Activated CD4-positive, alpha-beta T cell treated with anti-CD3 and anti-CD28 coated beads, Interleukin-2, Interleukin-4, amounts not matched to agents 100 ng/mL and 50 ng/mL, durations not matched to agents 16 hours and 8 hours (primary cell): Measurements from ENCODE around the gene POMP.
A peak's percentile ranks its signal among the peaks of the same experiment; 100 is the strongest.

Experiments
- DNase-seq: peaks from one replicate; pipeline ENCODE4 v3.0.0-alpha.2; 2020; ENCODE audit warnings: low spot score

The POMP gene

DNA sequence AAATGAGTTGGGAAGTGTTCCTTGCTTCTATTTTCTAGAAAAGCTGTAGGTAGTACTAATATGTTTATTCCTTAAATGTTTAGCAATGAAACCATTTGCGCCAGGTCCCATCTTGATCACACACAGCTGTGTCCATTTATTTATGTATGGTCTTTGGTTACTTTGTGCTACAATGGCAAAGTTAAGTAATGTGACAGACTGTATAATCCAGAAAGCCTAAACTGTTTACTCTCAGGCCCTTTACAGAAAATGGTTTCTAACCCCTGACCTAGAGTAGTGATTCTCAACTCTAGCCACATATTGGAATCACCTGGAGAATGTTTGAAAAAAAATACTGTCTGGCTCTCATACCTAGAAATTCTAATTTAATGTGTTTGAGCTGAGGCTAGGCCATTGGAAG, 38.5 kb downstream of the POMP start:
- DNase-seq = no peak

DNA sequence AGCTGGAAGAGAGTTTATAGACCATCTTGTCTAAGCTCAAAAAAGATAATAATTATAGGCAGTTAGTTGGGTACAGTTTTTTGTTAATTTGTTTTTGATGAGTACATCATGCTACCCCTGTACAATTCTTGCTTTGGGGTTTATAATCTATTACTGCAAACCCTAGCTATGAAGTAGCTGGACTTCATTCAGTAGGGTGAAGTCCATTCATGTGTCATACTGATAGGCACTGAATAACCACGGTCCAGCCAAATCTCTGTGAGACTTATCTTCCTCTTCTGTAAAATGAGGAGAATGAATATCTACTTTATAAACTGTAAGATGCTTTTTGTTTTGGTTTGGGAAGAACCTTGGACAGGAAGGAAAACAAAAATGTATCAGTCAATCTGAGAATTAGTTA, 40.3 kb downstream of the POMP start:
- DNase-seq = no peak

DNA sequence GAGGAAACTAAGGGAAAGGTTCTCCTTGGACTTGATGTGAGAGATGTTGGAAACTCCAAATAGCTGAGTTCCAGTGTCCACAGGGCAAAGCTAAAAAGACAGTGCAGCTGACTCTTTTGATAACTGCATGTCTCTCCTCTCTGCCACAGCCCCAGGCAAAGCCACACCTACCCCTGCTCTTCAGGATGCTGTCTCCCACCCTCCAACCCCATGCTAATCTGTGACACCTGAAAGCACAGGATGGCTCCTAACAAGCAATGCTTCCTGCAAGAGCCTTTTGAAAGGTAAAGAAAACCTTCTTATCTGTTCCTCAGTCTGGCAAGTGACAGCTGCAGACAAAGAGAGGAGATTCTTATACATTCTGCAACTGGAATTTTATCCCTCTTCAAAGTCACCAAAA, 45.4 kb downstream of the POMP start:
- DNase-seq = no peak

DNA sequence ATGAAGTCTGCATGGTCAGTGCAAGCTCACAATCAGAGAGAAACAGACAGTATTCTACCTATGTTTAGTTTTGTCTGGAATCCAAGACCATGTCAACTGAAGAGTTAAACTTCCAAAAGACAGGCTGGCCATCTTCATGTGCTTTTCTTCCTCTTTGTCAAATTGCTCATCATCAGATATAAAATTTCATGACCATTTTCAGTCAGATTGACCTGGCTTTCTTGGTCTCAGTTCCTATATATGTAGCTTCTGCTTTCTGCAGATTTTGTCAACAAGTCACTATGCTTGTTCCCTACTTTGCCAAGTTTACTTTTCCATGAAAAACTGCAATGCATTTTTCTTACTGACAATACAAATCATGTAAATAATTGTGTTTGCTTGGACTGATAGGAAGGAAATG, 46.0 kb downstream of the POMP start:
- DNase-seq = no peak

DNA sequence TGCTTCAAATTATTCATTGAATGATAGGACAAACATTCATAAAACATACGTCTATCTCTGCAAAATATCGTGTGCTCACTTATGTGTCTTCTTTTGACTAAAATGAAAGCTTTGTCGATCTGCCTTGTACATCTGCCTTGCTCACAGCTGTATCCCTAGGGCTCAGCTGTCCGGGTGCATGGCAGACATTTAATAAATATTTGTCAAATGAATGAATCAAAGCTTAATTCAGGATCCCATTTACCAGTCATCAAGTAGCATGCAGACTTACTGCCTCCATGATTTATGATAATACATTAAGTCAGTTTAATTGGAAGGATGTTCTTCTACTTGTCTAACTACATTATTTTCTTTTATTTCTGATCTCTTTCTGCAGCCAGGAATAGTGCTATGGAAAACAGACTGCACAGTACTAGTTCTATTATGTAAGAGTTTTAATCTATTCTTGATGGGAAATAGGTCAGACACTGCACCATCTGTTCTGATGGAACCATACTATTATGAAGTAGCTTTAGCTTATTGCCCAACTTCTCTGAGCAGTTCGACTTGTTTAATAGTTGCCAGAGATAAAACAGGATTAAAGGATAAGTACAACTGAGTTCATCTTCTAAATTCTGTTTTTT, 46.6 kb downstream of the POMP start:
- no peak for DNase-seq

DNA sequence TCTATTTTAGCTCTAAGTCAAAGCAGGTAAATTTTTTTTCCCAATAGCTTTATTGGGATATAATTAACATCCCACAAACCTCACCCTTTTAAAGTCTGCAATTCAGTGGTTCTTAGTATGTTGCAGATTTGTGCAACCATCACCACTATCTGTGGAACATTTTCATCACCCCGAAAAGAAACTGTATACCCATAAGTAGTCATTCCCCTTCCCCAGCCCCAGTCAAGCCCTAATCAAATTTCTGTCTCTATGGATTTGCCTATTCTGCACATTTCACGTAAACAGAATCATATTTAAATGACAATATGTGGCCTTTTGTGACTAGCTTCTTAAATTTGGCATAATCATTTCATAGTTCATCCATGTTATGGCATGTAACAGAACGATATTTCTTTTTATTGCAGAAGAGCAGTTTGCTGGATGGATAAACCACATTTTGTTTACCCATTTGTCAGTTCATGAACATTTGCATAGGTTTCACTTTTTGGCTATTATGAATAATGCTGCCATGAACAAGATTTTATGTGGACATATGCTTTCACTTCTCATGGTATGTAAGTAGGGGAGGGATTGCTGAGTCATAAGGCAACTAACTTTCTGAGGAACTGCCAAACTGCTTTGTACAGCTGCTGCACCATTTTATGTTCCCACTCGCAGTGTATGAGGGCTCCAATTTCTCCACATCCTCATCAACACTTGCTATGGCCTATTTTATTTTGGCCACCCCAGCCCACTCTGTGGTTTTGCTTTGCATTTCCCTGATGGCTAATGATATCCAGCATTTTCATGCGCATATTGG, 48.9 kb downstream of the POMP start:
- peak; percentile 70 for DNase-seq

DNA sequence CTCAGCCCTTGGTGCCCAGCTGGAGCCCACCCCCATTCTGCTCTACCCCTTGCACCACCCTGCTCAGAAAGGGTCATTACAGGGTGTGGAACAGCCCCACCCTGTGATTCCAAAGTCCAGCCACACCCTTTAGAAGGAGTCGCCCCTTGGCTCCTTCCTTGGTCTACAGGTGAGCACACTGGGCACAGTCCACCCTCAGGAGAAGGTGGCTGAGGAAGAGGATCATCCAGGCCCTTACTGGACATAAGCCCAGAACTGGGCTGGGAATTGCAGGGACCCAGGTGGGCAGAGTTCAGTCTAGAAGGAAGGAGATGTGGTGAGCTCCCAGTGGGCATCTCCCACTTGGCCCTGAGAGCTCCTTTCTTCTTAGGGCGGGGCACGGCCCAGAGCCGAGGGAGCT, 51.2 kb downstream of the POMP start:
- DNase-seq = no peak

DNA sequence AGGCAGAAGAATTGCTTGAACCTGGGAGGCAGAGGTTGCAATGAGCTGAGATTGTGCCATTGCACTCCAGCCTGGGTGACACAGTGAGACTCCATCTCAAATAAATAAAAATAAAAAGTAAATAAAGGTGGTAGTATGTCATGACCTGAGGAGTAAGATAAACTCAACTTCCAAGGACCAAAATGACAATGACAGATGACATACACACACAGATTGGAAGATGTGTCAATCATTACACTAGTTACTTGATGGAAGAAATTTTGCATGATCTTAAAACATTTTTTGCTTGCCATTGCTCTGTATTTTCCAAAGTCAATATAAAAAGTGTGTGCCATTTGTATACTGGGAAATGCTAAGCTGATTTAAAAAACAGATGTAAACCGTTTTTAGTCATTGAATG, 55.7 kb downstream of the POMP start:
- DNase-seq = no peak

DNA sequence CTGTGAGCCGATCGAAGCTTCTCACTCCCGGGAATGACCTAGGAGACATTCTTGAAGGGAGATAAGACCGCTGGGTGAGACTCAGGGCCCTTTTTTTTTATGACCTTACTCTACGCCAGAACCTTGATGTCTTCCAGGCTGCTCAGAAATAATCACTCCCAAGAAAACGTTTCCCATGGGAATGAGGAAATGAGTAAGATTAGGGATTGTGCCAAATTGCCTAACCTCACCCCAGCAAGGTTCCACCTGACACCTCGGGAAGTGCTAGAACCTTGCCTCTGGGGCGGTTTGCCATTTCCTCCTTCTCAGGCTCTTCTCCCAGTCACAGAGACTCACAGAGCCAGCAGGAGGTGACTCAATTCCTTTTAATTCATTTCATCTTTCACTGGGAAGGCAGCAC, 57.6 kb downstream of the POMP start:
- DNase-seq = no peak

DNA sequence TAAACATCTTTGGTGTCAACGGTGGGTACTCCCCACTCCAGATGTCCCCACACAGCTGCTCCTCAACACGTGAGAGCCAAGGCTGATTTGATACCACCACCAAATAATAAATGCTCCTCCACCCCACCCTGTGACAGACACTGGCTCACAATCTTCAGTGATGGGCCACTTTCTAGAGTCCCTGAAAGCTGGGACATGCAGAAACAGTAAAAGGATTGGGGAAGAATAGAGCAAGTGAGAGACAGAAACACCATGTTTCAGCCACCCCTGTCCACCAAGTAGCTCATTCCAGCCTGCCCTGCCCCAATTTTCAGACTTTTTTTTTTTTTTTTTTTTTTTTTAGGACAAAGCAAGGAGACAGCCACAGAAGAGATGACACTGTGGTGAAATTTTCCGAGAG, 58.2 kb downstream of the POMP start:
- DNase-seq = no peak

DNA sequence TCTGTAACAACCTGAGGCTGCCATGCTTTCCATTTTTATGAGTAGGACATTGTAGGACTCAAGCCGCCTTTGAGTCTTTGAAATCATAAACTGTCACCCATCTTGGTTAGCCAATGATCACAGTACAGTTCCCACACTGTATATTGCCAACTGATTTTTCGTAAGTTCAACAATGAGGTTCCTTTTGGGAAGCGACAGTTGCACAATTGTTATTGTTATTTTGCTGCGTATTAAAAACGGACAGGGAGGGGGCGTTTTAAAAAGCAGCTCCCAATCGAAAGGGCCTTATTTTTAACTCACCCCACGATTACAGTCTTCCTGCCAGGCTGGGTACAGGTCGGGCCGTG, 59.2 kb downstream of the POMP start:
- DNase-seq = no peak

DNA sequence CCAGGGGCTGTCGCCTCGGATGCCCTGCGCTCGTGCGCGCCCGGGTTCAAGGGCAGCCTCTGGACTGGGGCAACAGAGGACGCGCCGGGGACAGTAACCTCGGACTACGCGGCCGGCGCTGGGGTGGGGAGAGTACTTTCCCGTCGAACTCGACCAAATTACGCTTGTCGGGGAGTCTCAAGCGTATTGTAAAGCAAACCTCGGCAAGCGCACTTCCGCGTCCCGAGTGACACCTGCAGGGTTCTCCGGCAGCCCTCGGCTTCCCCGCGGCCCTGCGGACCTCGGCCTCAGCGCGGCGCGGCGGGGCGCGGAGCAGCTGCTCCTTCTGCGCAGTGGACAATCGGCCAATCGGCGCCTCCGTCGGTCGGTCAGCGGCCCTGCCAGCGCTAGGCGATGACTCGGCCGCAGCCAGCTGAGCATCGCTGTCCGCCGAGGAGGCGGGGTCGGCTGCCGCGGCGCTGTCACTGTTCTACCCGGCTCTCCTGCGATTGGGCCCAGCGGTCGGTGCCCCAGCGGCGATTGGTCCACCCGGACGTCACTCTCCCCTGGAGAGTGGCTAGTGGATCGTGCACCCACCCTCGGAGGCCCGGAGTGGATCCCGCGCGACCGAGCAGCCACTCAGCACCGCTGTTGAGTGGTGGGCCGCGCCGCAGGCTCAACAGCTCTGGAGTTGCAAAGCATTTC, 59.8 kb downstream of the POMP start, which contains the start of gene SLC46A3:
Gene SLC46A3, minus strand, starts transcription at position 428 of the 684 bp plus-strand sequence. CDS start 972 bp downstream, outside the sequence.
- peak; percentile 96 for DNase-seq

DNA sequence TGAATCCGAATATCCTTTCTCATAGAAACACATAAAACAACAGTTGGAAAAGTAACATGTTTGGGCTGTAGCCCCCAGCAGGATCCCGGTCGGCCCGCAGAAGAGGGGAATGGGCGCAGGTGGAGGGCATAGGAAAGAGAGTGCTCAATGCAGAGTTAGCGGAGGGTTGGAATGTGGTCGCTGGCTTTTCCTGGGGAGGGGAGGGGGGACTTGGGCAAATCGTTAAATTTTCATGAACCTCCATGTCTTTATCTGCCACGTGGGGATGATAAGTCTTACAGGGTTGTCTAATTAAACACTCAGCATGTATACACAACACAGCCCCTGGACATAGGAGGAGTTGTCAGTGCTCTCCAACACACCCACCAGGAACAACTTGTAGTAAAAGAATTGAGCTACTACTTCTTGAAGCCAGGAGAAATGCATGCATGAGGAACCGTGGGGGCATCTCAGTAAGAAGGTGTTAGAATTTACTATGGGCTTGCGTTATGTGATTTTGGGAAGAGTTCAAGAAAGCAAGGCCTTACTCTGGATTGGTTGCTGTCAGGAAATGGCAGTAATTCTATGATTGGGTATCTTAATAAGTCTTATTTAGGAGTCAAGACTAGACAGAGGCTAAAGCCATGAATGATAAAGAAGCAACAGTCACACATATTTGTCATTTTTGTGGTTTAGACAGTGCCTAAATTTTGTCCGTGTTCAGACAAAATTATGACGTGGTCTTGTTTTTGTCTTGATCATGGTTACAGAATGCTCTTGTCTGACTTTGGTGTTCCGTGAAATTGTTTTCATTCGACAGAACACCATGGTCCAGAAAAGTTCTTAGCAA, 60.5 kb downstream of the POMP start:
- DNase-seq = no peak

DNA sequence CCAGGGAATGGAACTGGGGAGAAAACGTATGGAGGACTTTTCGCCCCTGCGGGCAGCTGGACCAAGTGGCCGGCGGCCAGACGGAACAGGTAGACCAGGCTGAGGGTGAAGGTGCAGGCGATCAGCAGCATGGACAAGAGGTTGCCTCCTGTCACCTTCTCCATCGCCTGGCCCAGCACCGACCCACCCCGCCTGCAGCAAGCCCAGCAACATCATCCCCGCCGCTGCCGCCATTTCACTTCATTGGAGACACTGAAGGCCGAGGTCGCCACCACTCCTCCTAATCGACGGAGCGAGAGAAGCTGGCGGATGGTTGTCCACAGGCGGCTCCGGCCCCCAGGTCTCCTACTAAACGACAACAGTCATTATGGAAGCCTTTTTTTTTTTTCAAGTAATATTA, 64.9 kb downstream of the POMP start:
- no peak for DNase-seq

DNA sequence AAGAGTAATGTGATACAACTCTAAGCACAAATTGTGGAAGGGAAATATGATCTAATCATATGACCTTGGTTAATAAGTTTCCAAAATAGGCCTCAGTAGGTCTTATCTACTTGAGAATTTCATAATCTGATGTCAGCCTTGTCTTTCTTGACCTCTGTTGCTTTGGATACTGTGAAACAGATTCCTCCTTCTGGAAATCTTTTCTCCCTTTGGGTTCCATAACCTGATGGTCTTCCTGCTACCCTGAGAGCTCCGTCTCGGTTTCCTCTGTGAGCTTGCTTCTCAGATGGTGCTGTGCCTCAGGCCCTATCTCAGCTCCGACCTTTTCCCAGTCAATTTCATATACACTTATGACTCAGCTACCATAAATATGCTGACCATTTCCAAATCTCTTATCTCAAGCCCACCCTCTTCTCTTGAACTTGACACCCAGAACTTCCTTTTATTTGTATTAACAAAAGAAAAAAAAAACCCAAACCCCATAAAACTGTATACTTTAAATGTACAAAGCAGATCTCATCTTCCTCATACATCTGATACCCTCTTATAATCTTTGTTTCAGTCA, 66.2 kb downstream of the POMP start:
- no peak for DNase-seq
